ENCODE measurements around the gene USP54.

Gene USP54

GRCh38 chr10:73467206-73467605 is 123.9 kb downstream of the USP54 start:
- DNase-seq: no peak

- no peak for DNase-seq
These were observed 125.0 kb downstream of the USP54 start for GRCh38 chr10:73465978-73466726.

- DNase-seq: no peak
These were observed 130.2 kb downstream of the USP54 start for GRCh38 chr10:73460897-73461296.

GRCh38 chr10:73459683-73460314 is 131.3 kb downstream of the USP54 start:
- no peak for DNase-seq

- DNase-seq: no peak
These were observed 134.8 kb downstream of the USP54 start for GRCh38 chr10:73456187-73456890.

GRCh38 chr10:73449113-73449512 is 142.0 kb downstream of the USP54 start:
- DNase-seq: no peak

- no peak for DNase-seq
These were observed 142.8 kb downstream of the USP54 start for GRCh38 chr10:73448384-73448783.

Measured in inflammatory macrophage (primary cell).